Stimulated activated naive CD8-positive, alpha-beta T cell treated with anti-CD3 and anti-CD28 coated beads, Interleukin-15, amount 100 ng/mL, for 72 hours (primary cell): Measurements from ENCODE around the gene RPS17.
"Not testable (repeated sequence)": the region's sequence is repeated elsewhere in the genome, so short reads cannot be mapped to it uniquely, and the experiment has no call there.

Experiments
- ATAC-seq: fragments of 150-1000 bp; cut with Tn5 transposase; 2 replicates; pipeline ENCODE4 v1.10.0; 2021; ENCODE audit warnings: mild to moderate bottlenecking, moderate library complexity
- DNase-seq, 2 donors: peaks; one replicate each; pipeline ENCODE4 v3.0.0; 2021 to 2022
- H3K27ac Mint-ChIP-seq, 2 donors: one replicate each; pipeline ENCODE4 v1.8.0; 2022; ENCODE audit warnings: mild to moderate bottlenecking in 2 of 2, mixed read lengths in 2 of 2, moderate library complexity in 2 of 2
- H3K27me3 Mint-ChIP-seq: one replicate; pipeline ENCODE4 v1.8.0; 2022; ENCODE audit warnings: mixed read lengths
- H3K4me1 Mint-ChIP-seq: one replicate; pipeline ENCODE4 v1.8.0; 2022; ENCODE audit warnings: mild to moderate bottlenecking, mixed read lengths
- H3K4me3 Mint-ChIP-seq, 2 donors: one replicate each; pipeline ENCODE4 v1.8.0; 2022; ENCODE audit warnings: mild to moderate bottlenecking in 2 of 2, mixed read lengths in 2 of 2, moderate library complexity in 1 of 2
- H3K9me3 Mint-ChIP-seq, 2 donors: one replicate each; pipeline ENCODE4 v1.8.0; 2022; ENCODE audit warnings: mixed read lengths in 2 of 2

RPS17 gene

DNA sequence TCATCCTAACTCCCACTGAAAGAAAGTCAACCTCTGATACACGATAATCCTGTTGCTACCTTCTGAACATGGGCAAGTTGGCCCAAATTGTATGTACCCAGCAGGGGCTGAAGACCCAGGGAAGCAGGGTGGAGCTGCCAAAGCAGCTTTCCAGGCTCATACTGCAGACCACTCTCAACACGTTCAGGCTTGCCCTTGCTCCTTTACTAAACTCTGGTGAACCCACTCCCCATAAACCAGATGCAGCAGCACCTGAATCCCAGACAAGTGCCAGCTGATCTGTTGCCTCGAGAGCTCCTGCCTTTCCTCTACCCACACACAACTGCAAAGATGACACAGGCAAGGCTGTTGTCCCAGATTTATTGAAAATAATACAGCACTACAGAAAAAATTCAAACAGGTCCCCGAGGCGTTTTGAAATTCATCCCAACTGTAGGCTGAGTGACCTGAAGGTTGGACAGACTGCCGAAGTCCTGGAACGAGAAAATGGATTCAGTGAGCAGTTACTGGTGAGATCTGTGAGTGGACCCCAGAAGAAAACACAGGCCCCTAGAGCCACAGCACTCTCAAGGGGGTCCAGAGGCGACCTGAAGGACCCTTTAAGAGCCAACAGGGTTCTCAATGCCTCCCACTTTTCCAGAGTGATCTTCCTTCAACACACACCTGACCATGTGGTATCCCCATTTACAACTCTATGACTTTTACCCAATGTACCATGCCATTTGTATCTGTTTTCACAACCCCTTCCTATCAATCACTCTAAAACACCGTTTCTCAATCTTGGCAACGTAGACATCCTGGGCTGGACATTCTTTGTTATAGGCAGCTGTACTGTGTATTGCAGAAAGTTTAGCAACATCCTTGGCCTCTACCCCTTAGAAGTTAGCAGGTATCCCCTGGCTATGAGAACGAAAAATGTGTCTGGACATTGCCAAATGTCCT is 3.6 kb downstream of the RPS17 start:
- peak overlapping the region; percentile 83 to 84 for H3K27ac Mint-ChIP-seq
- H3K9me3 Mint-ChIP-seq, result no peaks in the 10 kb centered on the region
- H3K4me3 Mint-ChIP-seq, result peak overlapping the region; percentile 58 to 92
- DNase-seq, result no peak
- no peak for ATAC-seq
- no peaks in the 10 kb centered on the region for H3K27me3 Mint-ChIP-seq
- H3K4me1 Mint-ChIP-seq, result peaks cover 45% of the 10 kb centered on the region

DNA sequence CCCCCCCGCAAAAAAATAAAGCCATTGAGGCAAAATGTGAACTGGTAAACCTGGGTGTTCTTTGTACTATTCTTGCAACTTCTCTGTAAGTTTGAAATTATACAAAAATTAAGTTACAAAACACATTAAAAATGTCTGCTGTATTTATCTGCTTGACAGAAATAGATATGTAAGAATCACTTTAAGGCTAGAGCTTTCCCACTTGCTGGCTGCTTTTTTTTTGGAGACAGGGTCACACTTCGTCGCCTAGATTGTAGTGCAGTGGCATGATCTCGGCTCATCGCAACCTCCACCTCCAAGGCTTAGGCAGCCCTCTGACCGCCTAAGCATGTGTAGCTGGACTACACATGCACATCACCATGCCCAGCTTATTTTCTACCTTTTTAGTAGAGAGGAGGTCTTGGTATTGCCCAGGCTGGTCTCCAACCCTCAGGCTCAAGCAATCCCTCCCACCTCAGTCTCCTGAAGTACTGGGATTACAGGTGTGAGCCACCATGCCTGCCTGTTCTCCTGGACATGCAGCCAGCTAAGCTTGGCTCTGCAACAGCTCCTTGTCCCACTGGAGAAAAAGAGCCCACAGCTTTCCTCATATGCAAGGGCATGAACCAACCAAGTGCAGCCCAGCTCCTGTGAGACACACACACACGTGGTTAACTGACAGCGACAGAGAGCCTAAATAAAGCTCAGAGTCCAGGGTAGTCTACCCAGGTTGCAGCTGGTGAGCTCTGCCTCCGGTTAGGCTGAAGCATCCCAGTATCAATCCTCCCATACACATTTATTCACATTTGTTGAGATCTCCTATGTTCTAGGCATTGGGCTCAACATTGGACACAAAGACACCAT is 4.5 kb downstream of the RPS17 start:
- H3K4me1 Mint-ChIP-seq, result peaks cover 49% of the 10 kb centered on the region
- no peak overlapping the region for H3K4me3 Mint-ChIP-seq
- no peaks in the 10 kb centered on the region for H3K9me3 Mint-ChIP-seq
- ATAC-seq, result no peak
- DNase-seq, result peak in 1 of 2 donors; percentile 6
- peak overlapping the region; percentile 82 to 84 for H3K27ac Mint-ChIP-seq
- H3K27me3 Mint-ChIP-seq, result no peaks in the 10 kb centered on the region

DNA sequence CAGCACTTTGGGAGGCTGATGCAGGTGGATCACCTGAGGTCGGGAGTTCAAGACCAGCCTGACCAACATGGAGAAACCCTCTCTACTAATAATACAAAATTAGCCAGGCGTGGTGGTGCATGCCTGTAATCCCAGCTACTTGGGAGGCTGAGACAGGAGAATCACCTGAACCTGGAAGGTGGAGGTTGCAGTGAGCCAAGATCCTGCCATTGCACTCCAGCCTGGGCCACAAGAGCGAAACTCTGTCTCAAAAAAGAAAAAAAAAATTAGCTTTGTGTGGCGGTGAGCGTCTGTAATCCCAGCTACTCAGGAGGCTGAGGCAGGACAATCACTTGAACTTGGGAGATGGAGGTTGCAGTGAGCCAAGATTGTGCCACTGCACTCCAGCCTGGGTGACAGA is 5.1 kb downstream of the RPS17 start:
- H3K4me1 Mint-ChIP-seq, result peaks cover 55% of the 10 kb centered on the region
- H3K9me3 Mint-ChIP-seq, H3K27me3 Mint-ChIP-seq, H3K4me3 Mint-ChIP-seq, DNase-seq, ATAC-seq, H3K27ac Mint-ChIP-seq: not testable (repeated sequence)

DNA sequence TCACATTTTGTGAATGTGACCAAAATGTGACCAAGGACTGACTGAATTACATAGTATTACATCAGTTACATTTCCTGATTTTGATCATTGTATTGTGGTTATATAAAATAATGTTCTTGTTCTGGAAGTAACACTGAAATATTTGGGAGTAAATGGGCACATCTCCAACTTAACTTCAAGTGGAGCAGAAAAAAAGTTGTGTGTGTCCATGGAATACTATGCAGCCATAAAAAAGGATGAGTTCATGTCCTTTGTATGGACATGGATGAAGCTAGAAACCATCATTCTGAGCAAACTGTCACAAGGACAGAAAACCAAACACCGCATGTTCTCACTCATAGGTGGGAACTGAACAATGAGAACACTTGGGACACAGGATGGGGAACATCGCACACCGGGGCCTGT is 5.8 kb downstream of the RPS17 start:
- not testable (repeated sequence) for H3K27me3 Mint-ChIP-seq, ATAC-seq, DNase-seq, H3K4me3 Mint-ChIP-seq, H3K9me3 Mint-ChIP-seq
- H3K27ac Mint-ChIP-seq, result peak overlapping the region; percentile 92
- H3K4me1 Mint-ChIP-seq, result peaks cover 56% of the 10 kb centered on the region

DNA sequence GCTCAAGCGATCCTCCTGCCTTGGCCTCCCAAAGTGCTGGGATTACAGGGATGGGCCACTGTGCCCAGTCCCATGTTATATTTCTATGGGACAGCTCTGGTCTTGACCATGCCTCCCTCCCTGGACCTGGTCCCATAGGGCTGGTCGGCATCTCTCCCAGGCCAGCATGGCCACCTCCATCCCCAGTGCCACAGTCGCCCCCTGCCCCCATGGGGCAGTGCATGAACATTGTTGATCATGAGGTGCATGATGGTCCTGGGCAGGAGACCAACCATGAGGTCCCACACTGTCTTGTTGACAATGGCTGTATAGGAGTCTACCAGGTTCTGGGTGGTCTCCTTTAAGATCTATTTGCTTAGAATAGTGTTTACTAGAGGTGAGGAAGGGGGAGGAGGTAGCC is 6.5 kb downstream of the RPS17 start:
- peak overlapping the region in 1 of 2 donors; percentile 92 for H3K27ac Mint-ChIP-seq
- DNase-seq (no peak), ATAC-seq (no peak)
- H3K4me1 Mint-ChIP-seq, result peaks cover 49% of the 10 kb centered on the region
- no peaks in the 10 kb centered on the region for H3K27me3 Mint-ChIP-seq
- no peak overlapping the region for H3K4me3 Mint-ChIP-seq
- H3K9me3 Mint-ChIP-seq, result no peaks in the 10 kb centered on the region

DNA sequence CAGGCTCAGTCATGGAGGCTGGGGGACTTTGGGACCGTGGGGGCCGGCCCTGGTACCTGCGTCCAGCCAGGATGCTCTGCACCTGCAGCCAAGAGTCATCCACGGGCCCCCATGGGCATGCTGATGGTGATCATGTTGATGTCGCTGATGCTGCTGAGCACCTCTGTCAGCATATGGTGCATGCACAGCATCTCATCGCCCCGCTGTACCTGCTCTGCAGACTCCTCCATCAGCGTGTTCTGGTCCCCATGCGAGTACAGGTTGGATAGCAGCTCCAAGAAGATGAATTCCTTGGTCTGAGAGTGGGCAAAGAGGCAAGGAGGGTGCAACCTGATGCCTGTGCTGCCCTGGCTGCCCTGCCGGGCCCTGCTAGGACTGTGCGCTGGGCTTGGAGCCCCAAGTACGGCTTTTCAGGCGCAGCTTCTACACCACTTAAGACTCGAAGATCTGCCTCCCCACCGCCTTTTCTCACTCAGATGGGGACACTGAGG is 7.2 kb downstream of the RPS17 start:
- Mint-ChIP-seq H3K4me3 (no peak overlapping the region), H3K27ac (no peak overlapping the region), H3K4me1 (peaks cover 42% of the 10 kb centered on the region), H3K27me3 (no peaks in the 10 kb centered on the region), H3K9me3 (no peaks in the 10 kb centered on the region)
- ATAC-seq (no peak), DNase-seq (no peak)

DNA sequence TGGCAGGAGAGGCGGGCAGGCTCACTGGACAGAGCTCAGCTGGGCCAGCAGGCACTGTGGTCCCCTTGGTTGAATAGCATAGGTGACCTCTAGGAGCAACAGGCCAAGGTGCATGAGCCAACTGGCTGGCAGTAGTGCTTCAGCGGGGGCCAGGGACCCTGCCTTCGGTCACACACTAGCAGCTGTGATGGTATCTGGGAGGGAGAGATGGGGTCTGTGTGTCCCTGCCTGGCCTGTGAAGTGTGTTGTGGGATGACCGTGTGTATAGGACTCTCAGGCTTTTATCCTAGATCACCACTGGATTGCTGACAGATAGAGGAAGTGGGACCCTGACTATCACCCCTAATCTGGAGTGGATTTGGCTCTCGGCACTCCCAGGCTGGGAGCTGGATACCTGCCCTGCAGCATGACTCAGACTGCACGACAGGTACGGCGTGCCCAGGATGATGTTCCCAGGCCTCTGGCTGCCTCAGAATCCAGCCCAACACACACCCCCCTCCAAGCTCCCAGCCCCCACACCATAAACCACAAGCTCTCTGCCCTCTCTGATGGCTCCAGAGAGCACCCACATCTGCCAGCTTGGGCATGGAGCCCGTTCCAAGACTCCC is 7.8 kb downstream of the RPS17 start:
- Mint-ChIP-seq H3K27me3 (no peaks in the 10 kb centered on the region), H3K27ac (no peak overlapping the region), H3K4me3 (no peak overlapping the region), H3K9me3 (no peaks in the 10 kb centered on the region), H3K4me1 (peaks cover 37% of the 10 kb centered on the region)
- DNase-seq (no peak), ATAC-seq (no peak)

DNA sequence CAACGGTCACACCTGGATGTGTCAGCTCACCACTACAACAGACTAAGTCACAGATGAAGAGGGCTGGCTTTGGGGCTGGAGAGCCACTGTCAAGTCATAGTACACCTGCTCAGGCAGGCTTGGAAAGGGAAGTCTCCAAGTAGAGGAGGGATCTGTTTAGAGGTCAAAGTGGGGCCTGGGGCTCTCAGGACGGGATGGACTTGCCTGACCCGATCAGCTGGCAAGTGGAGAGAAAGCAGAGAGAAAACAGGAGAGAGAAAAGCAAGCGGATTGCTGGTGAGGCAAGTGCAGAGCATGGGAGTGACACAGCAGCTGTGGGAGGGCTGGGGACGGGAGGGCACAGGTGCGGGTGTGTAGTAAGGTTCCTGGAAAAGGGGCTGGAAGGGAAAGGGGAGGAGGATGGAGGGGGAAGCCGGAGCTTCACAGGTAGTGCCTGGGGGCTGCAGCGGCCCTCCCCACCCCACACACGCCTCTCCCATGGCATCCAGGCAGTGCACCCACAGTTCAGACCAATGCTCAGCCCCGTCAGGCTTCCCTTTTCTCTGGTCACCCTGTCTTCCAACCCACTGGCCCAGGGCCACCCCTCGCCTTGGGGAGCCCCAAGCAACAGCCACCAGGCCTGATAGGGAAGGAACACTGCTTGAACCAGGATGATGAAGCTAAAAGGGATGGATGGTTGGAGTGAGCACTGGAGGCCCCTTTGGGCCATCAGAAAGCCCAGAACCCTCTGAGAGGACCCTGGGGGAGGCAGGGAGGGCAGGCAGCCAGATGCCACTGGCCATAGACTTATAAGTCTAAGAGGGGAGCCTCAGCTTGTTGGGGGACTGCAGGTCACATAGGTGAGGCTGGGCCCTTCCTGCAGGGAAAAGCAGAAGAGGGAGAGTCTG is 8.5 kb downstream of the RPS17 start:
- no peaks in the 10 kb centered on the region for H3K9me3 Mint-ChIP-seq
- ATAC-seq (no peak), DNase-seq (no peak)
- peaks cover 29% of the 10 kb centered on the region for H3K4me1 Mint-ChIP-seq
- H3K27ac Mint-ChIP-seq, result peak overlapping the region; percentile 42 to 93
- no peak overlapping the region for H3K4me3 Mint-ChIP-seq
- no peaks in the 10 kb centered on the region for H3K27me3 Mint-ChIP-seq

DNA sequence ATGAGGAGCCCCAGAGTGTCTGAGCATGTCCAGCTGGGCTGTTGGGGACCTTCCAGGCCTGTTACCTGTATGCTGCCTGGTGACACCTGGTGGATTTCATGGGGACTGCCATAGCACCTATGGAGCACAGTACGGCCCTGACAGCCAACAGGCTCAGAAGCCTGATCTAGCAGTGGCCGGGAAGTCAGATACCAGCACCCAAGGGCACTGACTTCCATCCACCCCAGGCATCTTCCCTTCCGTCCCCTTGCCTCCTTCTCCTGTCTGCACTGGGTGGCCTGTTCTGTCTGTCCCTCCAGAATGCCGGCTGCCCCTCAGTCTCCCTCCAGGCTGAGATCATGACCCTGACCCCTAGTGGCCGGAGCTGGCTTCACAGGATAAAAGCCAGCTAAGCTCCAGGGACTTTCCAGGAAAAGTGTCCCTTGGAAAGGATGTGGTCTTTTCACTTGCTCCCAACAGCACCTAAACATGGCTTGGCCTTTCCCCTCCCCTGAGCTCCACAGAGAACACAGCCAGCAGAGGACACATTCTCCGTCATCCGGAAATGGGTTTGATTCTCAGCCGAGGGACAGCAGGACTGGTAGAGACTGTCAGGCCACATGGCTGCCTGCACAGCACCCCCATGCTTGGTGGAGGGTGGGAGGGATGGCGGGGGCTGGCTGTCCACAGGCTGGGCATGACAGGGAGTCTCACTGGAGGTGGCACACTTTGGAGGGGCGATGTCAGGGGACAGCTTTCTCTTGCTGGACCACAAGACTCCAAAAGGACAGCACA is 9.5 kb downstream of the RPS17 start:
- Mint-ChIP-seq H3K4me1 (peaks cover 20% of the 10 kb centered on the region), H3K27ac (peak overlapping the region; percentile 50 to 79), H3K4me3 (peak overlapping the region; percentile 46 to 66), H3K9me3 (no peaks in the 10 kb centered on the region), H3K27me3 (no peaks in the 10 kb centered on the region)
- ATAC-seq (peak; percentile 81), DNase-seq (peak; percentile 73 to 81)

DNA sequence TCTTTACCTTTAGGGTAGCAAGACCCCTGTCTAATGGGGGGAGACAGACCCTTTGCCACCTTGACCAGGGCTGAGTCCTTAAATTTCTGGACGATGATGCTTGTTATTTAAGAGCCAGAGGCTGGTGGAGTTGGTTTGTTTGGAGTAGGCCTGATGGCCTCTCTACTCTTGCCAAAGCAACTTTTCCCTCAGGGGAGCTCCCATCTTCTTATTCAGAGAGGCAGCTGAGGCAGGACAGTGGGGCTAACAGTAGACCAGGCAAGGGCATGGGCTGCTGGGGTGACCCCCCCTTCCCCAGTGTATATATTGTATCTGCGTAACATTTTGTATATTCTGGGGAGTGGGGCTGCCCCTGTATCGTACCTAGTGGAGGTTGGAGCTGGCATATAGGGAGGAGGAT is 10.3 kb downstream of the RPS17 start:
- DNase-seq (no peak), ATAC-seq (no peak)
- H3K4me3 Mint-ChIP-seq, result no peak overlapping the region
- H3K27me3 Mint-ChIP-seq, result no peaks in the 10 kb centered on the region
- H3K27ac Mint-ChIP-seq, result no peak overlapping the region
- H3K9me3 Mint-ChIP-seq, result no peaks in the 10 kb centered on the region
- H3K4me1 Mint-ChIP-seq, result peaks cover 17% of the 10 kb centered on the region

DNA sequence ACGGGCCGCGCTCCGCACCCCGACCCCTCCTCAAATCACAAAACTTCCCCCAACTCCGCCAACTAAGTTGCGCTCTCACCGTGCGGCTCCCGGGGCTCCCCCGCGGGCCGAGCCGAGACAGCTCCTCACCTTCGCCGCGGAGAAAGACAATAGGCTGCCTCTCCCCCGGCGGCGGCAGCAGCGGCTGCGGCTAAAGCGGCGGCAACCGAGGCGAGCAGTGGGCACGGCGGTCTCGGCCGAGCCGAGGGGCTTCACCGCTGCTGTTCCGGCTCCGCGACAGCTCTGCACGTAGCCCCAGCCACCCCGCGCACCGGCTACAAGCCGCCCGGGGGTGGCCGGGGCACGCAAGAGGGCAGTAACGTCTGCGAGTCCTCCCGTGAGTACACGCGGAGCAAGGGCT is 26.7 kb downstream of the RPS17 start:
- not testable (repeated sequence) for H3K4me3 Mint-ChIP-seq, H3K27ac Mint-ChIP-seq, H3K4me1 Mint-ChIP-seq, ATAC-seq, H3K9me3 Mint-ChIP-seq, H3K27me3 Mint-ChIP-seq
- DNase-seq, result peak in 1 of 2 donors; percentile 18

DNA sequence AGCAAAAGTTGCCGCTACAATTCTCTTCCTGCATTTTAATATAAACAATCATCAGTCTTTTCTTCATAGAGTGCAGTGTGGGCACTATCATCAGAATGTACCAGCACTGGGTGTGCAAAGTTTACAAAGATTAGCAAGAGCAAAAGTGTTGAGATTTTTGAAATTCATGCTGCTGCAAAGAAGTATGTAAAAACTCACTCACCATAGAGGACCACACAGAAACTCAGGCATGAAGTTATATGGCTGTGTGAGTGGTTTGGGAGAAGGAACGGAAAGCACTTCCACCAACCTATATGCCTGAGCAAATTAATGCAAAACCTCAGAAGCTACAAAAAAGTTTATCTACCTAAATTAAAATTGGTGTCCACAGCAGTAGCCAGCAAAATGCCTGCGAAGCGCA is 32.6 kb downstream of the RPS17 start:
- not testable (repeated sequence) for H3K9me3 Mint-ChIP-seq, ATAC-seq, H3K27me3 Mint-ChIP-seq, H3K4me1 Mint-ChIP-seq, H3K27ac Mint-ChIP-seq, H3K4me3 Mint-ChIP-seq, DNase-seq

DNA sequence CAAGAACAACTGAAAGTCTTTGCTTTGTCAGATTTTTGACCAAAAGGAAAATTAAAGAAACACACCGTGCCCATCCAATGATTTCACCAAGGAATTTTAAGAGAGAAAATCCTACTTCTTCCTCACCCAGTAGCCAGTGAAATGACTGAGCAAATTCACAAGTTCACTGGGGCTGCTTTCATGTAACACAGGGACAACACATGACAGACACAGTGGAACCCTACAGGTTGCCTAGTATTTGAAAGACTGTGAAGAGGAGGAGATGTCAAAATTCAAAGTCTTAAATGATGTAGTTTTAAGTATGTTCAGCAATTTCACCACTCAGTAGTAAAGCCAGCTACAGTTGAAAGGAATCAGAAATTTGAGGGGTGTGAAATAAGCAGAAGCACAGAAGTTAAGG is 33.2 kb downstream of the RPS17 start:
- not testable (repeated sequence) for ATAC-seq, DNase-seq, H3K4me1 Mint-ChIP-seq, H3K27ac Mint-ChIP-seq, H3K9me3 Mint-ChIP-seq, H3K27me3 Mint-ChIP-seq, H3K4me3 Mint-ChIP-seq

DNA sequence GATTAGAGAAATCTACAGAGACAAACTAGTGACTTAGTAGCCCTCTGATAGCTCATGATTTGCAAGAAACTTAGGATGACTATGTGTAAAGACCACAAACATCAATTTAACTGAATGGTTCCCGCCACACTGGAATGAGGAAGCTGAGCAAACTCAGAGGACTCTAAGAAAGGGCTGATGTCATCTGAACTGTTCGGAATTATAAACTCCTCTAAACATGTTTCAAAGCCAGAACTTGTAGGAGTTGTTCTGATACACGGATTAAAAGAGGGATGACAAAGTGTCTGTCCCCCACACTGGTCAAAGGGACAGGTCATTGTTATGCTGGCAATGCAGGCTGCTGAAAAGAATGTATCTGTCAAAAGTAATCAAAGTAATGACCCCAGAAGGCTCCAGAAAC is 34.4 kb downstream of the RPS17 start:
- not testable (repeated sequence) for H3K27me3 Mint-ChIP-seq, H3K4me3 Mint-ChIP-seq, H3K4me1 Mint-ChIP-seq, DNase-seq, ATAC-seq, H3K27ac Mint-ChIP-seq, H3K9me3 Mint-ChIP-seq
